Large intestine (tissue), 3 donors: ENCODE data around the gene DNAJC17. TPM values are rescaled to one million over a fixed set of nuclear protein-coding genes. Genes with fewer than 3 reads are reported as not detected.

Source experiments
- DNase-seq, 2 donors: peaks; one replicate each; pipeline versions ENCODE4 v3.0.0 to v3.0.0-alpha.2; 2013
- H3K27ac ChIP-seq: one replicate; pipeline ENCODE4 v1.5.1; 2013; ENCODE audit warnings: low read length
- H3K27me3 ChIP-seq: 2 replicates; pipeline ENCODE4 v1.6.1; 2013; ENCODE audit warnings: low read length; ENCODE audit not compliant: control insufficient read depth, insufficient read depth
- H3K36me3 ChIP-seq: 2 replicates; pipeline ENCODE4 v1.6.1; 2013; ENCODE audit warnings: low read length; ENCODE audit not compliant: control insufficient read depth, insufficient read depth
- H3K4me1 ChIP-seq: one replicate; pipeline ENCODE4 v1.6.1; 2013; ENCODE audit warnings: low read length; ENCODE audit not compliant: control insufficient read depth, insufficient read depth
- H3K4me3 ChIP-seq: one replicate; pipeline ENCODE4 v1.5.1; 2013; ENCODE audit warnings: low read length
- H3K9me3 ChIP-seq: one replicate; pipeline ENCODE4 v1.6.1; 2013; ENCODE audit warnings: mild to moderate bottlenecking, low read depth, low read length, moderate library complexity; ENCODE audit not compliant: control insufficient read depth
- WGBS: methylation state at CpG from one replicate; pipeline ENCODE4 v1.1.5; 2013; ENCODE audit warnings: low lambda C conversion rate; ENCODE audit not compliant: insufficient coverage; 5-methylcytosine and 5-hydroxymethylcytosine counted together
- polyA plus RNA-seq: library from polyadenylated mRNA; unstranded; fragments of 120-200 nt; gene quantifications from one replicate; pipeline ENCODE4 v1.2.1, GENCODE V29; 2013

DNAJC17 gene
- polyA plus RNA-seq, 1 donor = 40.9 TPM

- H3K9me3 ChIP-seq = peaks cover 3% of the 10 kb centered on the region
- H3K36me3 ChIP-seq = peaks cover 50% of the 10 kb centered on the region
- WGBS = no CpG with 5 or more reads among the region's 21 CpGs
- H3K4me1 ChIP-seq = peaks cover 60% of the 10 kb centered on the region
- DNase-seq = peak in 1 of 2 donors; percentile 46
- H3K27ac ChIP-seq = peak overlapping the region; percentile 97
- H3K27me3 ChIP-seq = no peaks in the 10 kb centered on the region
- H3K4me3 ChIP-seq = peak overlapping the region; percentile 29
Measured at GRCh38 chr15:40768521-40769273, 38.6 kb downstream of the DNAJC17 start.

GRCh38 chr15:40767838-40768500, 39.3 kb downstream of the DNAJC17 start:
- Histone ChIP-seq H3K36me3 (peaks cover 44% of the 10 kb centered on the region), H3K9me3 (peaks cover 3% of the 10 kb centered on the region), H3K4me1 (peaks cover 67% of the 10 kb centered on the region), H3K27me3 (no peaks in the 10 kb centered on the region), H3K27ac (peak overlapping the region; percentile 97), H3K4me3 (no peak overlapping the region)
- no peak for DNase-seq
- 80% methylated on average over 1 of the region's 29 CpGs for WGBS

DNA sequence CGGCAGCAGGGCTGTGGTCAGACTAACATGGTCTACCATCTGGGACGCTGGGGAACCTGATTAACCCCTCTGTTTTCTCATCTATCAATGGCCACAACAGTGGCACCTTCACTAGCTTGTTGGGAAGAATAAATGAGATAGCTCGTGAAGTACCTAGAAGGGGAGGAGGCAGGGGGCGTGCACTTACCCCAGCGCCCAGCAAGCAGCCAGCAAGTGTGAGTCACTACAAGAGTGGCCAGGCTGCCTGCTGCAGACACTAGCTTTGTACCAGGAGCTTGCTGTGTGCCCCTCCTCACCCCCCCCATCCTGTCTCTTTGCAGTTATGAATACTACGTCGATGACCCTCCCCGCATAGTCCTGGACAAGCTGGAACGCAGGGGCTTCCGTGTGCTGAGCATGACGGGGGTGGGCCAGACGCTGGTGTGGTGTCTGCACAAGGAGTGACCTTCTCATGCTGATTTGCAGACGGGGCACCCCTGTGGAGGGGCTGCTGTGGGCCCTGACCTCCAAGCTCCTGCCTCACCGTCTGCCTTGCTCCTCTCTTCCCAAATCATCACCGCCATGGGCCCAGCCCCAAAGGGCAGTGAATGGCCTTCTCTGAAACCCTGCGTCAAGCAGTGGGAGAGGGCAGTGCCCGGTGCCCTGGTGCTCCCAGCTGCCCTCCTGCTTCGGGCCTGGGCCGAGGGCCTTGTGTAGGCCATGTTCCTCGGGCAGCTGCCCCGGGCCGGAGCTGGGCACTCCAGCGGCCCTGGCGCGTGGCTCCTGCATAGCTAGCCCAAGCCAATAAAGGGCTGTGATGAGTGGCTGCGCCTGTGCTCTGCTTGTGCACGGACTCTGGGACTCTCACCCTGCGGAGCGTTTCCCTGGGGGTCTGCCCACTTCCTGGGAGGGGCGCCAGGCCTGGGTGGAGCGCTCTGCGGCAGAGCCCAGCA, 40.1 kb downstream of the DNAJC17 start:
- peak in 1 of 2 donors; percentile 22 for DNase-seq
- Histone ChIP-seq H3K9me3 (peaks cover 3% of the 10 kb centered on the region), H3K27me3 (no peaks in the 10 kb centered on the region), H3K4me3 (no peak overlapping the region), H3K27ac (peak overlapping the region; percentile 97), H3K4me1 (peaks cover 74% of the 10 kb centered on the region), H3K36me3 (peaks cover 39% of the 10 kb centered on the region)
- no CpG with 5 or more reads among the region's 32 CpGs for WGBS

- Histone ChIP-seq H3K27me3 (no peaks in the 10 kb centered on the region), H3K27ac (peak overlapping the region; percentile 100), H3K4me1 (peaks cover 69% of the 10 kb centered on the region), H3K4me3 (no peak overlapping the region), H3K36me3 (peaks cover 32% of the 10 kb centered on the region), H3K9me3 (peaks cover 3% of the 10 kb centered on the region)
- no CpG with 5 or more reads among the region's 7 CpGs for WGBS
- no peak for DNase-seq
Measured at GRCh38 chr15:40766194-40766815, 41.0 kb downstream of the DNAJC17 start.

GRCh38 chr15:40764629-40765103, 42.6 kb downstream of the DNAJC17 start:
- Histone ChIP-seq H3K4me3 (peak overlapping the region; percentile 99), H3K4me1 (peaks cover 53% of the 10 kb centered on the region), H3K9me3 (peaks cover 3% of the 10 kb centered on the region), H3K27ac (peak overlapping the region; percentile 100), H3K36me3 (peaks cover 32% of the 10 kb centered on the region), H3K27me3 (no peaks in the 10 kb centered on the region)
- peak in 1 of 2 donors; percentile 62 for DNase-seq
- WGBS = no CpG with 5 or more reads among the region's 8 CpGs

DNA sequence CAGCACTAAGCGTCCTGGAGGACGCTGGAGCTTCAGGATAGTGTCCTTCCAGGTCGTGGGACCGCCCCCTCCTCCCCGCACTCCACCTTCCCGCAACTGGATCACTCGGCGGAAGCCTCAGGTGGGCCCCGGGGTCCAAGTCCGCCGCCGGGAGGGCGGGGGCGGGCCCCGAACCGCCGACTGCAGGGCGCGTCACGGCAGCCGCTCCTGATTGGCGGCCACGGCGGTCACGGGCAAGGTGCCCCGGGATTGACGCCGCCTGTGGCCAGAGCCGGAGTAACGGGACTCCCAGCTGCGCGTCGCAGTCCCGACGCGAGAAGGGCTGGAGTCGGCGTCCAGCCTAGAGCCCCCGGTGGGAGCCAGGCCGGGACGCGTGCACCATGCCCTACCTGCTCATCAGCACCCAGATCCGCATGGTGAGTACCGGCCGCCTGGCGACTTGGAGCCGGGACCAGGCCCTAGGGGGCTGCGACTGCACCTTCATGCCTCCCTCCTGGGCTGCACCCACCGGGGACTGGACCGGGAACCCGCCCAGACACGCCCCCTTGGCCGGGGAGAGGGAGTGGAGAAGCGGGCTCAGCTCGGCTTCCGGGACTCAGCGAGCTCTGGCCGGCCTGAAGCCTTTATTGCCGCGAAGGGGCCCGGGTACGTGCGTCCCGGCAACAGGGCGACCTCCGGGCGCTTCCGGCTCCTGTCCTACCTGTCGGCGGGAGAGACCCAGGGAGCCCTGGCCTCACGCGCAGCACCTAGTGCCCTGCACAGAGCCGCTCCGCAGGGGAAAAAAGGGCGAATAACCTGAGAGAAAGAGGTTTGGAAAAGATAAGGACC, 43.3 kb downstream of the DNAJC17 start, which contains the start of gene GCHFR:
Gene GCHFR (plus strand): TSS at position 268 of the 828 bp plus-strand sequence. CDS start 113 bp downstream, at position 381.
- H3K9me3 ChIP-seq = peaks cover 3% of the 10 kb centered on the region
- H3K27ac ChIP-seq = peak within 1 kb of the TSS; percentile 100
- no peaks in the 10 kb centered on the region for H3K27me3 ChIP-seq
- H3K36me3 ChIP-seq = peaks cover 32% of the 10 kb centered on the region
- DNase-seq = peak; percentile 94 to 98
- no CpG with 5 or more reads among the region's 75 CpGs for WGBS
- H3K4me3 ChIP-seq = peak within 1 kb of the TSS; percentile 99
- H3K4me1 ChIP-seq = peaks cover 46% of the 10 kb centered on the region

GRCh38 chr15:40762919-40763800, 44.1 kb downstream of the DNAJC17 start:
- WGBS = 60% methylated on average over 1 of the region's 55 CpGs
- DNase-seq = peak in 1 of 2 donors; percentile 89
- Histone ChIP-seq H3K27me3 (no peaks in the 10 kb centered on the region), H3K36me3 (peaks cover 27% of the 10 kb centered on the region), H3K9me3 (peaks cover 3% of the 10 kb centered on the region), H3K4me3 (peak overlapping the region; percentile 99), H3K4me1 (peaks cover 38% of the 10 kb centered on the region), H3K27ac (peak overlapping the region; percentile 100)

- no CpG with 5 or more reads among the region's 5 CpGs for WGBS
- no peak for DNase-seq
- H3K27ac ChIP-seq = no peak overlapping the region
Measured at GRCh38 chr15:40759961-40760360, 47.3 kb downstream of the DNAJC17 start.

More at GRCh38 chr15:40759961-40760360, 47.3 kb downstream of the DNAJC17 start:
- peaks cover 3% of the 10 kb centered on the region for H3K9me3 ChIP-seq
- peaks cover 20% of the 10 kb centered on the region for H3K4me1 ChIP-seq
- H3K36me3 ChIP-seq = no peaks in the 10 kb centered on the region
- no peak overlapping the region for H3K4me3 ChIP-seq
- no peaks in the 10 kb centered on the region for H3K27me3 ChIP-seq
